SK-N-SH (cell line): ENCODE results near the gene ARID4A. TPM values are rescaled to one million over a fixed set of nuclear protein-coding genes. Genes with fewer than 3 reads are reported as not detected.

Experiments used
- CHD2 ChIP-seq: fragments of 150-350 bp; IDR thresholded peaks from 2 replicates; pipeline ENCODE4 v1.6.1; 2018; ENCODE audit warnings: low read length; ENCODE audit not compliant: partially characterized antibody
- ELF1 ChIP-seq: IDR thresholded peaks from 2 replicates; pipeline ENCODE4 v1.4.0; 2012
- EP300 ChIP-seq, 2 experiments: IDR thresholded peaks; 2 replicates each; pipeline versions ENCODE4 v1.4.0 to v1.6.1; 2012; ENCODE audit warnings: borderline replicate concordance in 1 of 2, low read depth in 1 of 2, low read length in 1 of 2
- EZH2phosphoT487 ChIP-seq: fragments of 200-600 bp; sonication (generic); IDR thresholded peaks from 2 replicates; pipeline ENCODE4 v1.6.1; 2017; ENCODE audit warnings: low read depth, mixed run types, mild to moderate bottlenecking, antibody characterized with exemption, moderate library complexity, borderline replicate concordance
- FOSL2 ChIP-seq: IDR thresholded peaks from 2 replicates; pipeline ENCODE4 v1.4.0; 2012; ENCODE audit warnings: low read depth, mild to moderate bottlenecking, moderate library complexity, borderline replicate concordance
- FOXJ3 ChIP-seq: sonication (generic); formaldehyde crosslinking; IDR thresholded peaks from 2 replicates; pipeline ENCODE4 v1.5.1; 2020; ENCODE audit warnings: mild to moderate bottlenecking, missing genetic modification reagents
- FOXM1 ChIP-seq: IDR thresholded peaks from 2 replicates; pipeline ENCODE4 v1.4.0; 2012; ENCODE audit warnings: low read depth, mild to moderate bottlenecking
- GABPA ChIP-seq: IDR thresholded peaks from 2 replicates; pipeline ENCODE4 v1.4.0; 2012; ENCODE audit warnings: low read depth, mild to moderate bottlenecking
- GATA2 ChIP-seq: sonication (generic); formaldehyde crosslinking; IDR thresholded peaks from 2 replicates; pipeline ENCODE4 v1.5.0; 2020; ENCODE audit warnings: mild to moderate bottlenecking, missing genetic modification reagents
- JUND ChIP-seq: IDR thresholded peaks from 2 replicates; pipeline ENCODE4 v1.4.0; 2012
- MEF2A ChIP-seq: IDR thresholded peaks from 2 replicates; pipeline ENCODE4 v1.4.0; 2012; ENCODE audit warnings: low read depth, borderline replicate concordance
- MXI1 ChIP-seq: IDR thresholded peaks from 2 replicates; pipeline ENCODE4 v1.6.1; 2012; ENCODE audit warnings: mild to moderate bottlenecking, low read depth, low read length, improper control_type of control experiment
- NFIC ChIP-seq: IDR thresholded peaks from 2 replicates; pipeline ENCODE4 v1.4.0; 2012; ENCODE audit warnings: borderline replicate concordance
- NRF1 ChIP-seq: IDR thresholded peaks from 2 replicates; pipeline ENCODE4 v1.6.1; 2012; ENCODE audit warnings: low read depth, mild to moderate bottlenecking, low read length
- RAD21 ChIP-seq: IDR thresholded peaks from 2 replicates; pipeline ENCODE4 v1.6.1; 2012; ENCODE audit warnings: mild to moderate bottlenecking, low read length
- RCOR1 ChIP-seq: fragments of 150-350 bp; IDR thresholded peaks from 2 replicates; pipeline ENCODE4 v1.6.1; 2017; ENCODE audit warnings: antibody characterized with exemption, low read length
- RFX5 ChIP-seq: IDR thresholded peaks from 2 replicates; pipeline ENCODE4 v1.6.1; 2012; ENCODE audit warnings: mild to moderate bottlenecking, improper control_type of control experiment, low read length
- SIN3A ChIP-seq: IDR thresholded peaks from 2 replicates; pipeline ENCODE4 v1.6.1; 2012; ENCODE audit warnings: low read depth, mild to moderate bottlenecking, low read length, moderate library complexity, borderline replicate concordance
- TAF1 ChIP-seq: IDR thresholded peaks from 2 replicates; pipeline ENCODE4 v1.6.1; 2012; ENCODE audit warnings: low read depth, mild to moderate bottlenecking, low read length, moderate library complexity, borderline replicate concordance
- TCF12 ChIP-seq: IDR thresholded peaks from 2 replicates; pipeline ENCODE4 v1.4.0; 2012
- TEAD4 ChIP-seq: IDR thresholded peaks from 2 replicates; pipeline ENCODE4 v1.4.0; 2012; ENCODE audit warnings: mild to moderate bottlenecking, borderline replicate concordance; ENCODE audit not compliant: insufficient read depth
- USF1 ChIP-seq: IDR thresholded peaks from 2 replicates; pipeline ENCODE4 v1.4.0; 2012; ENCODE audit warnings: low read depth, borderline replicate concordance
- YY1 ChIP-seq: IDR thresholded peaks from 2 replicates; pipeline ENCODE4 v1.4.0; 2012; ENCODE audit warnings: low read depth, mild to moderate bottlenecking
- polyA plus RNA-seq, 3 experiments: library from polyadenylated mRNA; depleted of rRNA; stranded (reverse); fragments of >200 nt; gene quantifications; 2 replicates each; pipeline ENCODE4 v1.2.3, GENCODE V29; 2012
- TF ChIP-seq, protein P1 (sequence below): fragments of 150-350 bp; IDR thresholded peaks from 2 replicates; pipeline ENCODE4 v1.6.1; 2017; ENCODE audit warnings: antibody characterized with exemption, low read length, low read depth, borderline replicate concordance
- TF ChIP-seq, protein P2 (sequence below): fragments of 150-350 bp; IDR thresholded peaks from 2 replicates; pipeline ENCODE4 v1.6.1; 2016; ENCODE audit warnings: mild to moderate bottlenecking, low read depth, low read length
- TF ChIP-seq, protein P3 (sequence below): fragments of 200-600 bp; sonication (generic); IDR thresholded peaks from 2 replicates; pipeline ENCODE4 v1.6.1; 2017; ENCODE audit warnings: antibody characterized with exemption, mild to moderate bottlenecking, moderate library complexity
- TF ChIP-seq, protein P4 (sequence below): IDR thresholded peaks from 2 replicates; pipeline ENCODE4; 2012

The ARID4A gene
- polyA plus RNA-seq, 1 of the 3 experiments (the other 2 are of a cell fraction): 4.6 TPM

- TF ChIP-seq FOSL2: no peak
- no peak for TF ChIP-seq CHD2
- TF ChIP-seq YY1: no peak
- no peak for TF ChIP-seq RFX5
- TF ChIP-seq ELF1: no peak
- TF ChIP-seq EZH2phosphoT487: no peak
- TF ChIP-seq, protein P1, sequence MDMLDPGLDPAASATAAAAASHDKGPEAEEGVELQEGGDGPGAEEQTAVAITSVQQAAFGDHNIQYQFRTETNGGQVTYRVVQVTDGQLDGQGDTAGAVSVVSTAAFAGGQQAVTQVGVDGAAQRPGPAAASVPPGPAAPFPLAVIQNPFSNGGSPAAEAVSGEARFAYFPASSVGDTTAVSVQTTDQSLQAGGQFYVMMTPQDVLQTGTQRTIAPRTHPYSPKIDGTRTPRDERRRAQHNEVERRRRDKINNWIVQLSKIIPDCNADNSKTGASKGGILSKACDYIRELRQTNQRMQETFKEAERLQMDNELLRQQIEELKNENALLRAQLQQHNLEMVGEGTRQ: no peak
- peak; percentile 49 for TF ChIP-seq RAD21
- no peak for TF ChIP-seq TEAD4
- TF ChIP-seq RCOR1: no peak
- peak; percentile 66 for TF ChIP-seq NRF1
- TF ChIP-seq USF1: no peak
- TF ChIP-seq, protein P2, sequence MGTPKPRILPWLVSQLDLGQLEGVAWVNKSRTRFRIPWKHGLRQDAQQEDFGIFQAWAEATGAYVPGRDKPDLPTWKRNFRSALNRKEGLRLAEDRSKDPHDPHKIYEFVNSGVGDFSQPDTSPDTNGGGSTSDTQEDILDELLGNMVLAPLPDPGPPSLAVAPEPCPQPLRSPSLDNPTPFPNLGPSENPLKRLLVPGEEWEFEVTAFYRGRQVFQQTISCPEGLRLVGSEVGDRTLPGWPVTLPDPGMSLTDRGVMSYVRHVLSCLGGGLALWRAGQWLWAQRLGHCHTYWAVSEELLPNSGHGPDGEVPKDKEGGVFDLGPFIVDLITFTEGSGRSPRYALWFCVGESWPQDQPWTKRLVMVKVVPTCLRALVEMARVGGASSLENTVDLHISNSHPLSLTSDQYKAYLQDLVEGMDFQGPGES: no peak
- no peak for TF ChIP-seq NFIC
- TF ChIP-seq TCF12: no peak
- no peak for TF ChIP-seq GABPA
- no peak for TF ChIP-seq GATA2 (CRISPR knock-in tag)
- peak; percentile 46; the same call in 1 of the 2 replicates for TF ChIP-seq TAF1
- TF ChIP-seq JUND: no peak
- TF ChIP-seq MEF2A: no peak
- no peak for TF ChIP-seq SIN3A
- TF ChIP-seq EP300 (IDR thresholded peaks at IDR 0.05; ENCODE audit: borderline replicate concordance in 1 of 2, low read depth in 1 of 2, low read length in 1 of 2): no peak
- TF ChIP-seq MXI1: 0 out of 2 replicates have a peak, but pooled peaks have one; percentile 22
- TF ChIP-seq, protein P3, sequence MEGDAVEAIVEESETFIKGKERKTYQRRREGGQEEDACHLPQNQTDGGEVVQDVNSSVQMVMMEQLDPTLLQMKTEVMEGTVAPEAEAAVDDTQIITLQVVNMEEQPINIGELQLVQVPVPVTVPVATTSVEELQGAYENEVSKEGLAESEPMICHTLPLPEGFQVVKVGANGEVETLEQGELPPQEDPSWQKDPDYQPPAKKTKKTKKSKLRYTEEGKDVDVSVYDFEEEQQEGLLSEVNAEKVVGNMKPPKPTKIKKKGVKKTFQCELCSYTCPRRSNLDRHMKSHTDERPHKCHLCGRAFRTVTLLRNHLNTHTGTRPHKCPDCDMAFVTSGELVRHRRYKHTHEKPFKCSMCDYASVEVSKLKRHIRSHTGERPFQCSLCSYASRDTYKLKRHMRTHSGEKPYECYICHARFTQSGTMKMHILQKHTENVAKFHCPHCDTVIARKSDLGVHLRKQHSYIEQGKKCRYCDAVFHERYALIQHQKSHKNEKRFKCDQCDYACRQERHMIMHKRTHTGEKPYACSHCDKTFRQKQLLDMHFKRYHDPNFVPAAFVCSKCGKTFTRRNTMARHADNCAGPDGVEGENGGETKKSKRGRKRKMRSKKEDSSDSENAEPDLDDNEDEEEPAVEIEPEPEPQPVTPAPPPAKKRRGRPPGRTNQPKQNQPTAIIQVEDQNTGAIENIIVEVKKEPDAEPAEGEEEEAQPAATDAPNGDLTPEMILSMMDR: peak; percentile 78
- TF ChIP-seq, protein P4, sequence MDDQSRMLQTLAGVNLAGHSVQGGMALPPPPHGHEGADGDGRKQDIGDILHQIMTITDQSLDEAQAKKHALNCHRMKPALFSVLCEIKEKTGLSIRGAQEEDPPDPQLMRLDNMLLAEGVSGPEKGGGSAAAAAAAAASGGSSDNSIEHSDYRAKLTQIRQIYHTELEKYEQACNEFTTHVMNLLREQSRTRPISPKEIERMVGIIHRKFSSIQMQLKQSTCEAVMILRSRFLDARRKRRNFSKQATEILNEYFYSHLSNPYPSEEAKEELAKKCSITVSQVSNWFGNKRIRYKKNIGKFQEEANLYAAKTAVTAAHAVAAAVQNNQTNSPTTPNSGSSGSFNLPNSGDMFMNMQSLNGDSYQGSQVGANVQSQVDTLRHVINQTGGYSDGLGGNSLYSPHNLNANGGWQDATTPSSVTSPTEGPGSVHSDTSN: no peak
- no peak for TF ChIP-seq FOXM1
- TF ChIP-seq FOXJ3 (CRISPR knock-in tag): no peak
Measured at GRCh38 chr14:58395812-58396788, 97.7 kb downstream of the ARID4A start, which contains the start of gene TOMM20L (continued).
